Measurements from ENCODE around the gene HDAC4. TPM values are rescaled to one million over a fixed set of nuclear protein-coding genes. Genes with fewer than 3 reads are reported as not detected.

Gene HDAC4
- total and polyA plus RNA-seq, 4 donors: 2.9 to 37.2 (median 4.4) TPM

GRCh38 chr2:239028253-239028619 lies 372.6 kb downstream of the HDAC4 start:
- DNase-seq (ENCODE audit: low spot score): no peak
- no peak overlapping the region for H3K9ac ChIP-seq (ENCODE audit: low read depth in 1 of 2, low read length in 2 of 2)
- TF ChIP-seq HNF4A (conservative IDR thresholded peaks at IDR 0.05) (no peak), TAF1 (conservative IDR thresholded peaks at IDR 0.05) (no peak), EGR1 (IDR thresholded peaks at IDR 0.05; ENCODE audit: low read depth in 2 of 2) (no peak), NR2F2 (IDR thresholded peaks at IDR 0.05) (no peak), YY1 (IDR thresholded peaks at IDR 0.05) (no peak), FOXA1 (IDR thresholded peaks at IDR 0.05) (no peak), GABPA (IDR thresholded peaks at IDR 0.05 in 1 of 2, conservative IDR thresholded peaks at IDR 0.05 in 1 of 2) (no peak)
- TF ChIP-seq, protein P1, sequence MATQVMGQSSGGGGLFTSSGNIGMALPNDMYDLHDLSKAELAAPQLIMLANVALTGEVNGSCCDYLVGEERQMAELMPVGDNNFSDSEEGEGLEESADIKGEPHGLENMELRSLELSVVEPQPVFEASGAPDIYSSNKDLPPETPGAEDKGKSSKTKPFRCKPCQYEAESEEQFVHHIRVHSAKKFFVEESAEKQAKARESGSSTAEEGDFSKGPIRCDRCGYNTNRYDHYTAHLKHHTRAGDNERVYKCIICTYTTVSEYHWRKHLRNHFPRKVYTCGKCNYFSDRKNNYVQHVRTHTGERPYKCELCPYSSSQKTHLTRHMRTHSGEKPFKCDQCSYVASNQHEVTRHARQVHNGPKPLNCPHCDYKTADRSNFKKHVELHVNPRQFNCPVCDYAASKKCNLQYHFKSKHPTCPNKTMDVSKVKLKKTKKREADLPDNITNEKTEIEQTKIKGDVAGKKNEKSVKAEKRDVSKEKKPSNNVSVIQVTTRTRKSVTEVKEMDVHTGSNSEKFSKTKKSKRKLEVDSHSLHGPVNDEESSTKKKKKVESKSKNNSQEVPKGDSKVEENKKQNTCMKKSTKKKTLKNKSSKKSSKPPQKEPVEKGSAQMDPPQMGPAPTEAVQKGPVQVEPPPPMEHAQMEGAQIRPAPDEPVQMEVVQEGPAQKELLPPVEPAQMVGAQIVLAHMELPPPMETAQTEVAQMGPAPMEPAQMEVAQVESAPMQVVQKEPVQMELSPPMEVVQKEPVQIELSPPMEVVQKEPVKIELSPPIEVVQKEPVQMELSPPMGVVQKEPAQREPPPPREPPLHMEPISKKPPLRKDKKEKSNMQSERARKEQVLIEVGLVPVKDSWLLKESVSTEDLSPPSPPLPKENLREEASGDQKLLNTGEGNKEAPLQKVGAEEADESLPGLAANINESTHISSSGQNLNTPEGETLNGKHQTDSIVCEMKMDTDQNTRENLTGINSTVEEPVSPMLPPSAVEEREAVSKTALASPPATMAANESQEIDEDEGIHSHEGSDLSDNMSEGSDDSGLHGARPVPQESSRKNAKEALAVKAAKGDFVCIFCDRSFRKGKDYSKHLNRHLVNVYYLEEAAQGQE (IDR thresholded peaks at IDR 0.05): no peak

DNA sequence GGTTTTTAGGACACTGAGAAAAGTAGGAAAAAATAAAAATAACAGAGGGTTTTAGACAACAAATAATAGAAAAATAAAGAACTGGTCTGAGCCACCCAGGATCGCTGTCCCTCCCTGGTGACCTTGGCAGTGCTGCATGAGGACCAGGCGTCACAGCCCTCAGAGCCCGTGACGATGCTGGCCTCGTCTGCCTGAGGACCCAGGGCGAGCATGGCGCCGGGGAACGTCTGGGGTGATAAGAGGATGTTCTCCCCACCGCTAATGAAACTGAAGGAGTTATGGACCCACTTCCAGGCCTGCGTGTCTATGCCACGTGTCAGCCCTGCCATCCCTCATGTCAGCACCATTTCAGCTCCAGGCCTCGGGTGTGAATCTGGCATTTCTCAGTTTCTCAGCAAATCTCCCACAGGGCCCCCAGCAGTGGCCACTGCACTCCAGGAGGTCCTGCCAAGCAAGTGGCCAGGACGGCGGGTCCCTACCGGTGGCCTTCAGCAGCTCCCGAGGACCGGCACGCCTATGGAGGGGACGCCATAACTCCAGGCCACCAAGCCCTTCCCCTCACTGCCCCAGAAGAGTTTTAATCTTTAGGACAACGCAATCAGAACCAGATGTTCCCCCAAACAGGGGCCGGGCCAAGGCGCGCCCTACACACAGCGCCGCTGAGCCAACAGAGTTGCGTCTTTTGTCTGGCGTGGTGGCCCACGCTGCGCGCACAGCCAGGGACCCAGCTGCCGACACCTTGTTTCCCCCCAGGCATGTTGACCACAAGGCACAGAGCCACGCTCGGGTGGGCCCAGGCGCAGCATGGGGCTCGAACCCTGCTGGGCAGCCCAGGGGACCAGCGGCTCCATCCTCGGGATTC lies 373.2 kb downstream of the HDAC4 start:
- H3K4me1 ChIP-seq (ENCODE audit: control insufficient read depth in 4 of 4, insufficient read depth in 4 of 4, low read length in 3 of 4): no peaks in the 10 kb centered on the region
- 89% methylated on average over 38 of the region's 38 CpGs for WGBS
- H3K9ac ChIP-seq (ENCODE audit: low read depth in 1 of 2, low read length in 2 of 2): no peak overlapping the region
- no peaks in the 10 kb centered on the region for H3K36me3 ChIP-seq (ENCODE audit: control insufficient read depth in 4 of 4, insufficient read depth in 3 of 4, low read depth in 1 of 4, low read length in 3 of 4)
- no peaks in the 10 kb centered on the region for H3K27me3 ChIP-seq (ENCODE audit: control insufficient read depth in 4 of 4, insufficient read depth in 4 of 4, low read length in 3 of 4)
- no peak overlapping the region for H3K27ac ChIP-seq (ENCODE audit: low read depth in 1 of 2, low read length in 2 of 2)
- no peak for DNase-seq (ENCODE audit: low spot score)
- no peaks in the 10 kb centered on the region for H3K9me3 ChIP-seq (ENCODE audit: control insufficient read depth in 4 of 4, low read length in 3 of 4)
- H3K4me3 ChIP-seq (ENCODE audit: low read depth in 1 of 3, low read length in 3 of 3): no peak overlapping the region
- TF ChIP-seq RAD21 (IDR thresholded peaks at IDR 0.05) (no peak), FOXA1 (IDR thresholded peaks at IDR 0.05) (no peak), SP1 (IDR thresholded peaks at IDR 0.05) (no peak), JUND (IDR thresholded peaks at IDR 0.05) (no peak), GABPA (IDR thresholded peaks at IDR 0.05 in 1 of 2, conservative IDR thresholded peaks at IDR 0.05 in 1 of 2) (no peak), FOXA2 (IDR thresholded peaks at IDR 0.05) (no peak), TAF1 (conservative IDR thresholded peaks at IDR 0.05) (no peak), YY1 (IDR thresholded peaks at IDR 0.05) (no peak), HNF4G (IDR thresholded peaks at IDR 0.05) (no peak), NR2F2 (IDR thresholded peaks at IDR 0.05) (no peak), CTCF (IDR thresholded peaks at IDR 0.05; ENCODE audit: low read depth, low read length, missing input control) (no peak), EGR1 (IDR thresholded peaks at IDR 0.05; ENCODE audit: low read depth in 2 of 2) (no peak)
- TF ChIP-seq, protein P1 (IDR thresholded peaks at IDR 0.05): no peak
- TF ChIP-seq, protein P2, sequence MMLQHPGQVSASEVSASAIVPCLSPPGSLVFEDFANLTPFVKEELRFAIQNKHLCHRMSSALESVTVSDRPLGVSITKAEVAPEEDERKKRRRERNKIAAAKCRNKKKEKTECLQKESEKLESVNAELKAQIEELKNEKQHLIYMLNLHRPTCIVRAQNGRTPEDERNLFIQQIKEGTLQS (IDR thresholded peaks at IDR 0.05): no peak
- TF ChIP-seq, protein P3, sequence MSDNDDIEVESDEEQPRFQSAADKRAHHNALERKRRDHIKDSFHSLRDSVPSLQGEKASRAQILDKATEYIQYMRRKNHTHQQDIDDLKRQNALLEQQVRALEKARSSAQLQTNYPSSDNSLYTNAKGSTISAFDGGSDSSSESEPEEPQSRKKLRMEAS (IDR thresholded peaks at IDR 0.05): no peak

More at GRCh38 chr2:239028253-239028619, 372.6 kb downstream of the HDAC4 start:
- Histone ChIP-seq H3K27ac (ENCODE audit: low read depth in 1 of 2, low read length in 2 of 2) (no peak overlapping the region), H3K36me3 (ENCODE audit: control insufficient read depth in 4 of 4, insufficient read depth in 3 of 4, low read depth in 1 of 4, low read length in 3 of 4) (no peaks in the 10 kb centered on the region), H3K4me1 (ENCODE audit: control insufficient read depth in 4 of 4, insufficient read depth in 4 of 4, low read length in 3 of 4) (no peaks in the 10 kb centered on the region), H3K27me3 (ENCODE audit: control insufficient read depth in 4 of 4, insufficient read depth in 4 of 4, low read length in 3 of 4) (no peaks in the 10 kb centered on the region), H3K4me3 (ENCODE audit: low read depth in 1 of 3, low read length in 3 of 3) (no peak overlapping the region), H3K9me3 (ENCODE audit: control insufficient read depth in 4 of 4, low read length in 3 of 4) (no peaks in the 10 kb centered on the region)
- WGBS: 76% methylated on average over 5 of the region's 5 CpGs
